H9 (cell line): ENCODE results near the gene MMS19. TPM values are rescaled to one million over a fixed set of nuclear protein-coding genes. Genes with fewer than 3 reads are reported as not detected.

Source experiments
- DNase-seq: peaks from one replicate; pipeline ENCODE4 v3.0.0-alpha.2; 2017
- H2AFZ ChIP-seq: one replicate; pipeline ENCODE4 v1.6.1; 2013; ENCODE audit warnings: mild to moderate bottlenecking, low read length, control low read depth, moderate library complexity
- H2AK5ac ChIP-seq: 2 replicates; pipeline ENCODE4 v1.6.1; 2013; ENCODE audit warnings: low read length, control low read depth, mixed read lengths; ENCODE audit not compliant: insufficient read length
- H2BK120ac ChIP-seq: one replicate; pipeline ENCODE4 v1.6.1; 2013; ENCODE audit warnings: low read depth, mild to moderate bottlenecking, low read length, control low read depth, inconsistent platforms; ENCODE audit not compliant: poor library complexity, severe bottlenecking
- H2BK12ac ChIP-seq: 2 replicates; pipeline ENCODE4 v1.6.1; 2013; ENCODE audit warnings: low read length, control low read depth, mixed read lengths, low read depth; ENCODE audit not compliant: insufficient read length
- H2BK15ac ChIP-seq: 2 replicates; pipeline ENCODE4 v1.6.1; 2013; ENCODE audit warnings: low read depth, low read length, control low read depth
- H2BK20ac ChIP-seq: one replicate; pipeline ENCODE4 v1.6.1; 2013; ENCODE audit warnings: low read depth, mild to moderate bottlenecking, low read length, control low read depth, inconsistent platforms; ENCODE audit not compliant: poor library complexity, severe bottlenecking
- H2BK5ac ChIP-seq: 2 replicates; pipeline ENCODE4 v1.6.1; 2013; ENCODE audit warnings: low read length, control low read depth, mixed read lengths; ENCODE audit not compliant: insufficient read length
- H3K14ac ChIP-seq: 2 replicates; pipeline ENCODE4 v1.6.1; 2013; ENCODE audit warnings: low read length, control low read depth; ENCODE audit not compliant: insufficient read depth
- H3K18ac ChIP-seq: 2 replicates; pipeline ENCODE4 v1.6.1; 2013; ENCODE audit warnings: low read depth, mild to moderate bottlenecking, mixed read lengths, low read length, control low read depth; ENCODE audit not compliant: insufficient read length
- H3K23ac ChIP-seq: 2 replicates; pipeline ENCODE4 v1.6.1; 2013; ENCODE audit warnings: low read length, control low read depth, mixed read lengths, low read depth; ENCODE audit not compliant: insufficient read length
- H3K23me2 ChIP-seq: 2 replicates; pipeline ENCODE4 v1.6.1; 2013; ENCODE audit warnings: low read depth, mild to moderate bottlenecking, mixed read lengths, low read length, control low read depth; ENCODE audit not compliant: insufficient read length, poor library complexity, severe bottlenecking
- H3K27ac ChIP-seq: 2 replicates; pipeline ENCODE4 v1.5.1; 2013; ENCODE audit warnings: low read length, control low read depth, mixed read lengths, low read depth; ENCODE audit not compliant: insufficient read length
- H3K27me3 ChIP-seq: 2 replicates; pipeline ENCODE4 v1.6.1; 2013; ENCODE audit warnings: low read length, control low read depth, inconsistent platforms; ENCODE audit not compliant: insufficient read depth
- H3K4ac ChIP-seq: 2 replicates; pipeline ENCODE4 v1.6.1; 2013; ENCODE audit warnings: low read depth, mild to moderate bottlenecking, control low read depth, inconsistent platforms, low read length, moderate library complexity
- H3K4me1 ChIP-seq: 2 replicates; pipeline ENCODE4 v1.6.1; 2013; ENCODE audit warnings: low read length, control low read depth, inconsistent platforms; ENCODE audit not compliant: insufficient read depth
- H3K4me2 ChIP-seq: 2 replicates; pipeline ENCODE4 v1.6.1; 2013; ENCODE audit warnings: low read length, control low read depth, mixed read lengths; ENCODE audit not compliant: insufficient read length, insufficient read depth
- H3K56ac ChIP-seq: 2 replicates; pipeline ENCODE4 v1.6.1; 2013; ENCODE audit warnings: low read depth, mild to moderate bottlenecking, mixed read lengths, low read length, control low read depth; ENCODE audit not compliant: insufficient read length
- H3K79me1 ChIP-seq: 2 replicates; pipeline ENCODE4 v1.6.1; 2013; ENCODE audit warnings: low read depth, mild to moderate bottlenecking, moderate library complexity, low read length, control low read depth, inconsistent platforms; ENCODE audit not compliant: insufficient read depth, poor library complexity, severe bottlenecking
- H3K79me2 ChIP-seq: 2 replicates; pipeline ENCODE4 v1.6.1; 2013; ENCODE audit warnings: low read length, control low read depth, inconsistent platforms; ENCODE audit not compliant: insufficient read depth
- H3K9ac ChIP-seq: 2 replicates; pipeline ENCODE4 v1.6.1; 2013; ENCODE audit warnings: low read length, control low read depth, mixed read lengths; ENCODE audit not compliant: insufficient read length; ENCODE audit errors: extremely low read depth
- H3K9me3 ChIP-seq: one replicate; pipeline ENCODE4 v1.6.1; 2013; ENCODE audit warnings: low read depth, low read length, inconsistent platforms; ENCODE audit not compliant: control insufficient read depth
- H3T11ph ChIP-seq: one replicate; pipeline ENCODE4 v1.6.1; 2013; ENCODE audit warnings: mild to moderate bottlenecking, low read length, control low read depth, inconsistent platforms
- H4K20me1 ChIP-seq: one replicate; pipeline ENCODE4 v1.6.1; 2013; ENCODE audit not compliant: control insufficient read depth, insufficient read length, insufficient read depth
- H4K5ac ChIP-seq: 2 replicates; pipeline ENCODE4 v1.6.1; 2013; ENCODE audit warnings: low read depth, mild to moderate bottlenecking, mixed read lengths, low read length, control low read depth; ENCODE audit not compliant: insufficient read length
- H4K8ac ChIP-seq: replicated peaks from 2 replicates; pipeline ENCODE4 v1.6.1; 2013; ENCODE audit warnings: low read length, control low read depth, mixed read lengths, low read depth; ENCODE audit not compliant: insufficient read length
- H4K91ac ChIP-seq: 2 replicates; pipeline ENCODE4 v1.6.1; 2013; ENCODE audit warnings: low read depth, mild to moderate bottlenecking, moderate library complexity, mixed read lengths, low read length, control low read depth; ENCODE audit not compliant: insufficient read length
- H3K27ac Mint-ChIP-seq, 3 experiments: 2 replicates in 2 of 3; 3 replicates in 1 of 3; pipeline ENCODE4 v1.8.0; 2020 to 2021; ENCODE audit warnings: mixed read lengths in 3 of 3, mild to moderate bottlenecking in 1 of 3, moderate library complexity in 1 of 3
- H3K27me3 Mint-ChIP-seq: 2 replicates; pipeline ENCODE4 v1.8.0; 2021; ENCODE audit warnings: low read depth, mild to moderate bottlenecking, moderate library complexity, mixed read lengths
- H3K36me3 Mint-ChIP-seq, 3 experiments: 2 replicates in 2 of 3; 3 replicates in 1 of 3; pipeline ENCODE4 v1.8.0; 2020 to 2021; ENCODE audit warnings: low read depth in 3 of 3, mixed read lengths in 3 of 3; ENCODE audit not compliant: insufficient read depth in 1 of 3
- H3K4me1 Mint-ChIP-seq, 2 experiments: 2 replicates each; pipeline ENCODE4 v1.8.0; 2020; ENCODE audit warnings: mixed read lengths in 2 of 2
- H3K4me3 Mint-ChIP-seq, 2 experiments: 2 replicates in 1 of 2; 3 replicates in 1 of 2; pipeline ENCODE4 v1.8.0; 2020 to 2021; ENCODE audit warnings: mild to moderate bottlenecking in 2 of 2, mixed read lengths in 2 of 2, moderate library complexity in 1 of 2
- H3K9me3 Mint-ChIP-seq, 2 experiments: 2 replicates in 1 of 2; 3 replicates in 1 of 2; pipeline ENCODE4 v1.8.0; 2020; ENCODE audit warnings: mild to moderate bottlenecking in 2 of 2, mixed read lengths in 2 of 2, moderate library complexity in 1 of 2
- WGBS: extraction: QIAGEN DNeasy Blood & Tissue Kit; methylation state at CpG from one replicate; pipeline ENCODE4 v1.1.7; 2013; ENCODE audit warnings: missing lambda C conversion rate, low lambda C conversion rate, mixed read lengths; ENCODE audit not compliant: insufficient read length; ENCODE audit errors: extremely low coverage; 5-methylcytosine and 5-hydroxymethylcytosine counted together
- total RNA-seq: library from RNA; stranded (reverse); gene quantifications from 2 replicates; pipeline ENCODE4 v1.2.1, GENCODE V29; 2021
- TF ChIP-seq, protein P1 (sequence below): fragments of 200-600 bp; sonication (generic); conservative IDR thresholded peaks from 3 replicates; pipeline ENCODE4 v1.8.0; 2021; ENCODE audit warnings: antibody characterized with exemption, mild to moderate bottlenecking

Gene MMS19
- total RNA-seq, 1 experiment from 2014 or later, result 102 TPM

- Histone ChIP-seq H3K4ac (no peak overlapping the region), H3K23ac (no peak overlapping the region), H3K18ac (no peak overlapping the region), H2BK120ac (no peak overlapping the region), H3K27me3 (no peaks in the 10 kb centered on the region), H3K79me1 (peaks cover 10% of the 10 kb centered on the region), H2AFZ (no peak overlapping the region), H2BK15ac (no peak overlapping the region), H4K91ac (no peak overlapping the region), H4K8ac (no peak overlapping the region), H3K56ac (no peak overlapping the region), H3K9ac (no peak overlapping the region), H3K14ac (no peak overlapping the region), H3K23me2 (no peaks in the 10 kb centered on the region), H4K20me1 (no peaks in the 10 kb centered on the region), H4K5ac (no peak overlapping the region), H2AK5ac (no peak overlapping the region), H3K4me2 (no peak overlapping the region), H2BK5ac (no peak overlapping the region), H3K9me3 (no peaks in the 10 kb centered on the region), H3K79me2 (no peaks in the 10 kb centered on the region; the same call in 1 of the 2 replicates), H3K27ac (no peak overlapping the region), H3K4me1 (peaks cover 4% of the 10 kb centered on the region; the same call in 1 of the 2 replicates), H2BK12ac (no peak overlapping the region), H2BK20ac (no peak overlapping the region), H3T11ph (no peak overlapping the region)
- peaks cover 6 to 36% (median 36%) of the 10 kb centered on the region in 3 experiments; a peak in 6 of 7 replicates for H3K36me3 Mint-ChIP-seq
- no peak overlapping the region for H3K4me3 Mint-ChIP-seq
- H3K9me3 Mint-ChIP-seq, result no peaks in the 10 kb centered on the region
- peaks cover 20 to 21% of the 10 kb centered on the region in 2 experiments for H3K4me1 Mint-ChIP-seq
- H3K27me3 Mint-ChIP-seq, result no peaks in the 10 kb centered on the region
- DNase-seq, result no peak
- TF ChIP-seq, protein P1, sequence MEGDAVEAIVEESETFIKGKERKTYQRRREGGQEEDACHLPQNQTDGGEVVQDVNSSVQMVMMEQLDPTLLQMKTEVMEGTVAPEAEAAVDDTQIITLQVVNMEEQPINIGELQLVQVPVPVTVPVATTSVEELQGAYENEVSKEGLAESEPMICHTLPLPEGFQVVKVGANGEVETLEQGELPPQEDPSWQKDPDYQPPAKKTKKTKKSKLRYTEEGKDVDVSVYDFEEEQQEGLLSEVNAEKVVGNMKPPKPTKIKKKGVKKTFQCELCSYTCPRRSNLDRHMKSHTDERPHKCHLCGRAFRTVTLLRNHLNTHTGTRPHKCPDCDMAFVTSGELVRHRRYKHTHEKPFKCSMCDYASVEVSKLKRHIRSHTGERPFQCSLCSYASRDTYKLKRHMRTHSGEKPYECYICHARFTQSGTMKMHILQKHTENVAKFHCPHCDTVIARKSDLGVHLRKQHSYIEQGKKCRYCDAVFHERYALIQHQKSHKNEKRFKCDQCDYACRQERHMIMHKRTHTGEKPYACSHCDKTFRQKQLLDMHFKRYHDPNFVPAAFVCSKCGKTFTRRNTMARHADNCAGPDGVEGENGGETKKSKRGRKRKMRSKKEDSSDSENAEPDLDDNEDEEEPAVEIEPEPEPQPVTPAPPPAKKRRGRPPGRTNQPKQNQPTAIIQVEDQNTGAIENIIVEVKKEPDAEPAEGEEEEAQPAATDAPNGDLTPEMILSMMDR, result no peak
- WGBS, result no CpG with 5 or more reads among the region's 1 CpG
- no peak overlapping the region; a peak in 1 of 7 replicates for H3K27ac Mint-ChIP-seq
Measured at GRCh38 chr10:97482381-97482780, 15.8 kb downstream of the MMS19 start.
